AG10803 (cell line): ENCODE results near the gene SPINK4.

Experiments
- DNase-seq: peaks from one replicate; pipeline ENCODE4 v3.0.0; 2010; ENCODE audit warnings: low read depth
- H3K4me3 ChIP-seq: 2 replicates; pipeline ENCODE4 v1.5.1; 2011; ENCODE audit warnings: mild to moderate bottlenecking, low read length, control low read depth
- TF ChIP-seq, protein P1 (sequence below): conservative IDR thresholded peaks from 2 replicates; pipeline ENCODE4 v1.5.1; 2011; ENCODE audit warnings: mild to moderate bottlenecking, low read length, control low read depth, inconsistent platforms

The SPINK4 gene

GRCh38 chr9:33239921-33240320, at the start of gene SPINK4:
Gene SPINK4 (plus strand): TSS chr9:33240167. CDS start chr9:33240209, 42 bp downstream.
- H3K4me3 ChIP-seq, result no peak within 1 kb of the TSS
- DNase-seq, result no peak
- TF ChIP-seq, protein P1, sequence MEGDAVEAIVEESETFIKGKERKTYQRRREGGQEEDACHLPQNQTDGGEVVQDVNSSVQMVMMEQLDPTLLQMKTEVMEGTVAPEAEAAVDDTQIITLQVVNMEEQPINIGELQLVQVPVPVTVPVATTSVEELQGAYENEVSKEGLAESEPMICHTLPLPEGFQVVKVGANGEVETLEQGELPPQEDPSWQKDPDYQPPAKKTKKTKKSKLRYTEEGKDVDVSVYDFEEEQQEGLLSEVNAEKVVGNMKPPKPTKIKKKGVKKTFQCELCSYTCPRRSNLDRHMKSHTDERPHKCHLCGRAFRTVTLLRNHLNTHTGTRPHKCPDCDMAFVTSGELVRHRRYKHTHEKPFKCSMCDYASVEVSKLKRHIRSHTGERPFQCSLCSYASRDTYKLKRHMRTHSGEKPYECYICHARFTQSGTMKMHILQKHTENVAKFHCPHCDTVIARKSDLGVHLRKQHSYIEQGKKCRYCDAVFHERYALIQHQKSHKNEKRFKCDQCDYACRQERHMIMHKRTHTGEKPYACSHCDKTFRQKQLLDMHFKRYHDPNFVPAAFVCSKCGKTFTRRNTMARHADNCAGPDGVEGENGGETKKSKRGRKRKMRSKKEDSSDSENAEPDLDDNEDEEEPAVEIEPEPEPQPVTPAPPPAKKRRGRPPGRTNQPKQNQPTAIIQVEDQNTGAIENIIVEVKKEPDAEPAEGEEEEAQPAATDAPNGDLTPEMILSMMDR, result no peak

- TF ChIP-seq, protein P1, result no peak
- DNase-seq, result peak; percentile 61
- no peak overlapping the region for H3K4me3 ChIP-seq
Measured at GRCh38 chr9:33192493-33193255, 47.3 kb upstream of the SPINK4 start.

GRCh38 chr9:33193818-33194217, 46.1 kb upstream of the SPINK4 start:
- no peak overlapping the region for H3K4me3 ChIP-seq
- DNase-seq, result no peak
- TF ChIP-seq, protein P1, result no peak

GRCh38 chr9:33196736-33197135, 43.2 kb upstream of the SPINK4 start:
- DNase-seq, result peak; percentile 52
- no peak overlapping the region for H3K4me3 ChIP-seq
- TF ChIP-seq, protein P1, result no peak

DNA sequence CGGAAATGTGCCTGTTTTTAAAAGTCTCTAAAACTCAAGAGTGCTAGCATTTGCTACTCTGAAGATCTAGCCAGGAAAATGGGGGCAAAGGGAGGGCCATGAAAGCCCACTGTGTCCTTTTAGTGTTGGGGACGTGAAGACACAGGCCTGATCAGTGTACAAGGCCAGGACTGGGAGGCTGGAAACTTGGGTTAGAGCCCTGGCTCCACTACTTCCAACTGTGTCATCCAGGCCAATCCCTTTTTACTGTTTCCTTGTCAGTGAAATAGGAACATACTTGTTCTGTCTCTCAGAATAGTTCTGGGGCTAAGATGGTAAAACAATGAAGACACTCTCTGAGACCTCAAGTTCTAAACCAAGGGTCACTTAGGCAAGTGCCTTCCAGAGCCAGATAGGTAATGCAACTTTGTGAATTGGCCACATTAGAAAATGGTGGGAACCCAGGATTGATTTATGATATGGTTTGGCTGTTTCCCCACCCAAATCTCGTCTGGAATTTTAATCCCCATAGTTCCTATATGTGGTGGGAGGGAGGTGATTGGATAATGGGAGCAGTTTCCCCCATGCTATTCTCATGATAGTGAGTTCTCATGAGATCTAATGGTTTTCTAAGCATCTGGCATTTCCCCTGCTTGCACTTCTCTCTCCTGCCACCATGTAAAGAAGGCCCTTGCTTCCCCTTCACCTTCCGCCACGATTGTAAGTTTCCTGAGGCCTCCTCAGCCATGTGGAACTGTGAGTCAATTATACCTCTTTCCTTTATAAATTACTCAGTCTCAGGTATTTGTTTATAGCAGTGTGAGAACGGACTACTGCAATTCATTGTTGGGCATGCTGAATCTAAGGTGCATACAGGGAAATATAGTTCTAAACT, 42.5 kb upstream of the SPINK4 start:
- DNase-seq, result peak; percentile 49
- no peak overlapping the region for H3K4me3 ChIP-seq
- TF ChIP-seq, protein P1, result peak; percentile 26

DNA sequence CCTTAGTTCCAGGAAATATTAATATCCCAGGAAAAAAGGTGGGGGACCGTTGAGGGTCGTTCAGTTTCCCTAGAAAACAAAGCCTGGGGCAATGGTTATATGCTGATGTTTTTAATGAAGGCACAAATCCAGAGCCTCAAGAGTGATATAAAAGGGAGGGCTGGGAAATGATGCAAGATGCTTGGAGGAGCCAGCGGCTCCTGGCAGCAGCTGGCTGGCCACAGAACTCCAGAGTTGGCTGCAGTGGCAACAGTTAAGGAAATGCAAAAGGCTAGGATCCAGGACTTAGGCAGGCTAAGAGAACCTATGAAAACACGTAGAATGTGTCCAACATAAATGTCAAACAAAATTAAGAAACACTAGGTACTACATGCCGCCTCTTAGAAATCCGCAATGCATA, 41.8 kb upstream of the SPINK4 start:
- H3K4me3 ChIP-seq, result peak overlapping the region; percentile 20; the same call in 1 of the 2 replicates
- DNase-seq, result peak; percentile 93
- TF ChIP-seq, protein P1, result no peak
